Ovary (tissue), 9 donors: Measurements from ENCODE around the gene NDFIP2. TPM values are rescaled to one million over a fixed set of nuclear protein-coding genes. Genes with fewer than 3 reads are reported as not detected.

ENCODE experiments used
- DNase-seq, 5 donors: peaks; one replicate each; pipeline ENCODE4 v3.0.0-alpha.2; 2019 to 2020
- H3K27ac ChIP-seq, 2 donors: fragments of 200-600 bp; one replicate each; pipeline versions ENCODE4 v1.5.1 to v1.8.0; 2019 to 2022
- H3K27me3 ChIP-seq: fragments of 200-600 bp; one replicate; pipeline ENCODE4 v1.8.0; 2022
- H3K36me3 ChIP-seq: fragments of 200-600 bp; sonication (generic); one replicate; pipeline ENCODE4 v1.5.1; 2019
- H3K4me1 ChIP-seq: one replicate; pipeline ENCODE4 v1.8.1; 2013; ENCODE audit warnings: mild to moderate bottlenecking, moderate library complexity; ENCODE audit not compliant: insufficient read depth
- H3K4me3 ChIP-seq: fragments of 200-600 bp; sonication (generic); one replicate; pipeline ENCODE4 v1.5.1; 2017
- H3K9me3 ChIP-seq, 2 donors: fragments of 200-600 bp in 1 of 2; sonication (generic) in 1 of 2; one replicate each; pipeline versions ENCODE4 v1.5.1 to v1.8.1; 2013 to 2019; ENCODE audit warnings: mild to moderate bottlenecking in 1 of 2, moderate library complexity in 1 of 2
- CTCF ChIP-seq, 3 donors: fragments of 450-650 bp in 2 of 3; fragments of 200-600 bp in 1 of 3; IDR thresholded peaks; one replicate each; pipeline versions ENCODE4 v1.5.1 to v1.8.0; 2016 to 2022; ENCODE audit warnings: antibody characterized with exemption in 3 of 3, mild to moderate bottlenecking in 1 of 3
- EP300 ChIP-seq: sonication (generic); formaldehyde crosslinking; IDR thresholded peaks from one replicate; pipeline ENCODE4 v1.6.1; 2017; ENCODE audit warnings: antibody characterized with exemption
- POLR2A ChIP-seq: fragments of 450-650 bp; IDR thresholded peaks from one replicate; pipeline ENCODE4 v1.6.1; 2017; ENCODE audit warnings: antibody characterized with exemption, mild to moderate bottlenecking, moderate library complexity
- WGBS, 3 donors: extraction: QIAGEN DNeasy Blood & Tissue Kit in 1 of 3; methylation state at CpG; one replicate each; pipeline versions ENCODE4 v1.1.5 to v1.1.7; 2013 to 2017; 5-methylcytosine and 5-hydroxymethylcytosine counted together
- intact Hi-C, 4 donors: fragments of 100-400 bp; cut with DNase I; formaldehyde crosslinking; loops; one replicate each; pipeline versions ENCODE4 v1.11.0 to v1.15.1; 2022 to 2023
- polyA plus RNA-seq, 2 donors: library from polyadenylated mRNA; stranded (reverse); fragments of 200-250 nt in 1 of 2; fragments of 350-450 nt in 1 of 2; fragmentation: Illumina TruSeq in 1 of 2; extraction: RNeasy Lipid Tissue Mini Kit (QIAGEN cat#74804) in 1 of 2; gene quantifications; one replicate each; pipeline ENCODE4 v1.2.3, GENCODE V29; 2013 to 2014
- total RNA-seq, 7 donors: library from RNA; depleted of rRNA in 2 of 7; stranded (reverse); fragments of >200 nt in 2 of 7; fragmentation: NEBNext Ultra II Directional in 3 of 7; extraction: Animal tissue kit (Norgen Biotek cat#: 25700) in 3 of 7; gene quantifications; one replicate each; pipeline versions ENCODE4 v1.1.0 to v1.2.4, GENCODE V29; 2016 to 2023
- donor health status: DM: no; HTN: no; CAD: no; lungs with moderate emphysema.
- donor health status: DM: no; HTN: no; CAD: no.
- donor health status: Bipolar disorder and iron deficiency.
- donor health status: DM: yes; HTN: yes; CAD: no.
- donor health status: DM: no; HTN: no; CAD: no.
- donor health status: DM: yes; HTN: yes; CAD: no.

NDFIP2 gene
- total and polyA plus RNA-seq, 9 donors = 5.9 to 20.4 (median 15.5) TPM

GRCh38 chr13:79604752-79605151, 123.8 kb downstream of the NDFIP2 start:
- H3K27me3 ChIP-seq = no peaks in the 10 kb centered on the region
- no peaks in the 10 kb centered on the region for H3K9me3 ChIP-seq
- H3K27ac ChIP-seq = no peak overlapping the region
- no peaks in the 10 kb centered on the region for H3K4me1 ChIP-seq
- WGBS, 3 donors = 12 to 29% (median 19%) methylated on average over 2 of the region's 2 CpGs
- no peak for DNase-seq
- TF ChIP-seq CTCF (IDR thresholded peaks at IDR 0.05) = no peak
- TF ChIP-seq POLR2A = no peak
- TF ChIP-seq EP300 = no peak
- intact Hi-C loops = no loop called here
- no peak overlapping the region for H3K4me3 ChIP-seq
- no peaks in the 10 kb centered on the region for H3K36me3 ChIP-seq

Other genes with a start within 250 kb of the NDFIP2 start
- gene RBM26, start 74.9 kb upstream of the NDFIP2 start, total RNA-seq = 10 to 100 TPM; 35.0 to 52.9 (median 43.3) TPM
- gene RBM26, start 74.9 kb upstream of the NDFIP2 start, polyA plus RNA-seq = 10 to 100 TPM; 19.0 to 35.8 TPM